SIG-M5 treated with dmso at 0.1 percent for 504 hours (cell line): ENCODE data around the gene PMAIP1.

Experiments used
- DNase-seq: peaks from one replicate; lab custom pipeline; 2025; ENCODE audit not compliant: unreplicated experiment; lab: John Stamatoyannopoulos, UW

PMAIP1 gene

DNA sequence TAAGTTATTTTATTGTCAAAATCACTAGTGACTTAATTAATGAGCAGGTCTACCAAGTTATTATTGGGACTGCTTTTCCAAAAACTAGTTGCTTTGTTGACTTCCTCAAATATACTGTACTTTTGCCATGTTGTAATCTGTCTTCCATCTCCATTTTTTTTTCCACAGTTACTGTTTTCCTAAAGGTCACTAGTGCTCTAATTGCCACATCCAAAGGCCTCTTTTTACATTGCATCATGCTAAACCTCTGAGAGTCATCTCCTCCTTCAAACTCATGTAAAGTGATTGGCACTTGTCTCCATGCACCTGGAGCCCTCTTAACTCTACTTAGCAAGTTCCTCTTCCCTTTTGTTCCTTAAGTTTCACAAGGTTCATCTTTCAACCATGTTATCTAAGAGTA, 11.8 kb downstream of the PMAIP1 start:
- DNase-seq = peak; percentile 98

DNA sequence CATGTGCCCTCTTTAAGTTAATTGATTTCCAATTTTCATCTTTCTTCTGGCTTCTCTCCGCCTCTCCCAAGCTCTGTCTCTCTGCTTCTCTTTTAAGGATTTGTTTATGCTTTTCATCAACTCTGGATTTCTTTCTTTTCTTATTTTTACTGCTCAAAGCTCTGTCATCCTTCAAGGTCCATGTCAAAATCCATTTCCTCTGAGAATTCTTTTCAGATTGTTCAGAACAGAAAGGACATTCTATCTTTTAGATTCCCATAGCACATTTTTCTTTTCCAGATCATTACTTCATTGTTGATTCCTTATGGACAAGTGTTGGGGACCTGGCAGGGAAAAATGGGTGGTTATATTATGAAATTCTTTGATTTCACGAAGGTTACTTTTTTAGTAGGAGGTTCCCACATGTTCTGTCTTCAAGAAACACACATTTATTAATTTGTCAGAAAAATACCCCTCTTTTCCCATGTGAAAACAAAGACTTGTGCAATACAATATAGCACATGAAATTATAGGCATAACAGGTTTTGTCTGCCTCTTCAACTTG, 12.3 kb downstream of the PMAIP1 start:
- DNase-seq = no peak

GRCh38 chr18:59915606-59916005, 15.8 kb downstream of the PMAIP1 start:
- no peak for DNase-seq

DNA sequence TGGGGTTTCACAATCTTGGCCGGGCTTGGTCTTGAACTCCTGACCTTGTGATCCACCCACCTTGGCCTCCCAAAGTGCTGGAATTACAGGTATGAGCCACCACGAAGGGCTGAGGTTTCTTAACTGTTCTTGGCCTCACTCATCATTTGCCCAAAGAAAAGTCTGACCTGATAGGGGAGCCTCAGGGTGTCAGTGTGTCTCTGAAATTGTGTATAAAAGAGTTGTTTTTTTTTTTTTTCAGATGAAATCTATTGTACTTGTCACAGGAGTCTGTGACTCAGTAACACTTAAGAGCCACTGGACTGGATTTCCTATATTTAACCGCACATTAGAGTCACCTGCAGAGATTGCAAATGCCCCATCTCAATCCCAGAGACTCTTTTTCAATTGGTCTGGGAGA, 16.9 kb downstream of the PMAIP1 start:
- DNase-seq = no peak

GRCh38 chr18:59917422-59917821, 17.6 kb downstream of the PMAIP1 start:
- DNase-seq = peak; percentile 86

DNA sequence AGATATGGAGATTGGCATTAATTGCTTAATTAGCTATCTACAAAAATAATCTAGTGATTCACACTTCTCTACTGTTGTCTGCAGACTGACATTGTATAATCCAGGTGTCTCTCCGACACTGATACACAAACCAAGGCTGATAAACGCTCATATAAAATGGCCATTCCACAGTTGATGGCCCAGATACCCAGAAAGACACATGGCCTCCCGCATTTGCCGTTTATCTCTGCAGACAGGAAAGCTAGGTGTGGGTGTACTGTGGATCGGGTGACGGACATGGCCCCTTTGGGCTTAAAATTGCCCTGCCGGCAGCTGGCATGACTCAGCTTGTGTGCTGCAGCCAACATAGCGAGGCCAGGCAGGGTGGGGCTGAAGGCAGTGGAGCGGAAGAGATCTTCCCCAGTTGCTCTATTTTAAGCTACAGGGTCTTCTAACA, 18.5 kb downstream of the PMAIP1 start:
- peak; percentile 91 for DNase-seq

DNA sequence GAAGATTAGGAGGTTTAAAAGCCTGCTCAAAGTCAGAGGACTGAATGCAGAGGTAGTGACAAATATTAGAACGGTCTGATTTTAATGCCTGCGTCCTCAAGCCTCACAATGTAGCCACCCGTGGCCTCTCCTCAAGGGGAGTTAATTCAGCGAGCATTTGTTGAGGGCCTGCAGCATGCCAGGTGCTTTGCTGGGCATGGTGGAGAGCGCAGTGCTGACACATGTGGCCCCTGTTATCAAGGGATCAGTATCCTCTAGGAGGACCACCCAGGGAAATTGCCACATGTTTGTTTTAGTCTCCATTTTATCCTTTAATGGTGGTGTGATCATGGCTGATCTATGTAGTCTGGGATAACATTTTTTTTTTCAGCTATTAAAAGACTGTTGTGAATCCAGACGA, 19.2 kb downstream of the PMAIP1 start:
- DNase-seq = no peak

DNA sequence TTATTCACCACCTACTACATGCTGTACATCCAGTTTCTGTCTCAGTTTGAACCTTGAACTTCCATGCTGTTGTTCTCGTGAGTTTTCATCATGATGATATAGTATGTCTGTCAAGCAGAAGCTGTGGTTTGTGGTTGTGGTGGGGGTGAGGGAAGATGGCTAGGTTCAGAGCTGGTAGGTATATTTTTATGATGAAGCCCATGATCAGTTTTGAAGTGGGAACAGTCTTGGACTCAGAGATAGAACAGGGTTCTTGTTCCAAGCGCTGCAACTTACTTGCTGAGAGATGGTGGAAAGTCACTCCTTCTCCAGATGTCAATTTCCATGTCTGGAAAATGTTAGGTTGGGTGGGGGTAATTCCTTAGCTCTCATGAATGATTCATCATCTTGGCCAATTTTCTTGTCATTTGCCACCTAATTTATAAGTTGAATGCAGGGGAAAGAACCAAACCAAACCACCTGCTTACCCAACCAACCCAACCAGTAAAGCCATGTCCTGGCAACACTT, 21.6 kb downstream of the PMAIP1 start:
- peak; percentile 85 for DNase-seq

DNA sequence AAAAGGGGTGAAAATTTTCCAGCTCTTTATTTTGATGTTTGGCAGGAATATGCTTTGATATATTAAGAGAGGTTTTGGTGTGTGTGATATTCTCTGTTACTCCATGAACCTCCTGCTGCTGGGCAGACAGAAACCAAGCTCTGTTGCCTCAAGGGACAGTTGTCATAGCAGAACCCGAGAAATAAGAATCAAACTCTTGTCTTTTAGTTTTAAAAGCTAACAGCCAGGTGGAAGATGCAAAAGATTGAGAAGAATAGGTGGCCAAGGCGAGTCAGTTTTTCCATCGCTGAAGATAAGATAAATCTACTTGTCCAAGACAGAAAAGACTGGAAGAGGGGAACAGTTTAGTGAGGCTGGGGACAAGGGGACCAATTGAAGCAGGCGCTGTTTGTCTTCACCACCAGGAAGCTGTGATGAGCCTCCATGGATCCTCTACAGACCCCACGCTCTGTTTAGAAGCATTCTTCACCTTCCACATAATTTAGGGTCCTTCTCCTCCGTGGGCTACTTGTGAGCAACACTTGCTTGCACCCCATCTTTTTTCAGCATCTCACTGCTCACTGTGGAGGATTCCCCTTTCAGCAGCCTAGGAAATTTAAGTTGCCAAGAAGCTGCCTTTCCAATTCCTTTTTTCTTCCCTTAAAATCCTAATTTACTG, 23.9 kb downstream of the PMAIP1 start:
- no peak for DNase-seq

GRCh38 chr18:59926131-59926530, 26.3 kb downstream of the PMAIP1 start:
- no peak for DNase-seq

DNA sequence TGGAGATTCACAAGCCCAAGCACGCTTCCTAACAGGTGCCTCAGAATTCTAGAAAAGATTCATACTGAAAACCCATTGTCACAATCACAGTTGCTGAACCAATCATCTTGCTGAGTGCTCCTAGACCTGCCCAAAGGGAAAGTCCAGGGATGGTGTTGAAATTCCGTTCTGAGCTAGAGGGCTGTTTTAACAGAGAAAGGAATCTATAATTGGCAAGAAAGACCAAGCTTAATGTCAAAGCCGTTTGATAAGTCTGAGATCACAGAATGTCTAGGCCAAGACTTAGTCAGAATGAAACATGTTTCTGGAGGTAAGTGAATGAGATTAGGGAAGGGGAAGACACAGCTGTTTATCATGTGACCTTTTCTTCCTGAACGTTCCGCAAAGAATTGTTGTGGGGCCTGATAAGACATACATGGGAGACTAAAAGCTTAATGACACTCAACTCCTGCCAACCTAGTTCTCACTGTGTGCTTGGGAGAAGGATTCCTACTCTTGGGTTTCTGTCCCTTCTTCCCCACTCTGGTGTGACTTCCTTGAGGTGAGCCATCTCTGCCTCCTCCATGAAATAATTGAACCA, 27.5 kb downstream of the PMAIP1 start:
- no peak for DNase-seq

DNA sequence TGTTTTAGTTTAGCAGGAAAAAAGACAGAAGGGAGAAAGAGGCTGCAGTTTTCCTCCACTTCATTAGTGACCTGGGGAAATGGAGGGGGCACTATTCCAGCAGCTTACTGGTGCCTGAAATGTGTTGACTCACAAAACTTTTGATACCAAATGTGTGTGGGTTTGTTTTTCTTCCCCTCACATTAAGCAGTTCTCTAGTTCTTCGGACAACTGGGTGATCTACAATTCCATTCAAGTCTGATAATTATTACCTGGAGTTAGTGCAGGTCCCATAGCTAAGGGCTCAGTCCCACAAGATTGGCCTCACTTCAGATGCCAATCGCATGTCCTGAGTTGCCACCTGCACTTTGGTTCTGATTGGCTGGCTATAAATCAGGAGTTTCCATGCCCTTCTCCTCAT, 28.4 kb downstream of the PMAIP1 start:
- no peak for DNase-seq

- DNase-seq = no peak
These were observed 30.0 kb downstream of the PMAIP1 start for GRCh38 chr18:59929621-59930295.

DNA sequence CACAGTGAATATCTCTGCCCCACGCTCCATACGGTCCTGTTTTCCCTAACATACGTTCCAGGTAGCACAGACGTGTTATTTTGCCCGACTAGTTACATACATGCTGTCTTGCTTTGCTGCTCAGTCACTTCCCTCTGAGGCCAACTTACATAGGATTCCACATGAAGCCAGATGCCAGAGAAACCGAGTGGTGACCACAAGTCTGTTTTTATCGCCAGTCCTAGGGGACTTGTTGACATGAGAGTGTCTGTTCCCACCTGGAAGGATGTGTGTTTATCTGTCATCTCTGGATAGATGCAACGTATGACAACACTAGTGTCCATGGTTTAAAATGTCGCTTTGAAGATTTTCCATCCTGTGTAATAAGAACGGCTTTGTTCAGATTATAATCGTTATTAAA, 32.6 kb downstream of the PMAIP1 start:
- DNase-seq = no peak

- no peak for DNase-seq
These were observed 38.9 kb downstream of the PMAIP1 start for GRCh38 chr18:59938676-59939075.

GRCh38 chr18:59939127-59939526, 39.3 kb downstream of the PMAIP1 start:
- DNase-seq = no peak

DNA sequence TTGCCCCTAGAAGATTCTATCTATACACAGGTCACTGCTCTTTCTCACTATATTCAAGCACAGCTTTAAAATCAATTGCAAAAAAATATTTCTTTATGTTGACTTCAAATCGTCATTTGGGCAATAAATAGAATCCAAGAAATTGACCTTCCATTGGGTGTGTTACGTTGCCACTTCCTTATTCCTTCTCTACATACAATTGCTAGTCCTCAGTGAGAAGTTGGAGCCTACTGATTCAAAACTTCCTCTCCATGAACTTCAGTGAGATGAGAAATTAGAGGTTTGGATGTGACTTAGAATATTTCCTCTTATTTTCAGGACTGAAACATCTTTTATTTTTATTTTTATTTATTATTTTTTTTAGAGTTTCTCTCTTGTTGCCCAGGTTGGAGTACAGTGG, 40.3 kb downstream of the PMAIP1 start:
- DNase-seq = no peak

- DNase-seq = no peak
These were observed 41.5 kb downstream of the PMAIP1 start for GRCh38 chr18:59941331-59941730.

DNA sequence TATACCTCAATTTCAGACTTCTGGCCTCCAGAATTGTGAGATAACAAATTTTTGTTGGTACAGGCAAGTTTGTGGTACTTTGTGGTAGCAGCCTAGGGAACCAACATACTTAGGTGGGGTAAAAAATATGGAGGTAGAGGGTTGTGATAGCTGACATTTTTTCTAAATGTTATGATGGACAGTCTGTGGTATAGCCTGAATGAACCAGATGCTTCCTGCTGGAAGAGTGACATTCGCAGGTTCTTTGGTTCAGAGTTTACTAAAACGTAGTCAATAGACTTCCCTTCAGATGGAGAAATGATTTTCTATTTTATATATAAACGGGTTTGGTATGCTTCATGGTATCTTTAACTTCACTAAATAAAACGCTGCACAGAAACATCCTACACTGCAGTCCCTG, 42.8 kb downstream of the PMAIP1 start:
- no peak for DNase-seq

GRCh38 chr18:59945544-59945943, 45.7 kb downstream of the PMAIP1 start:
- DNase-seq = no peak

DNA sequence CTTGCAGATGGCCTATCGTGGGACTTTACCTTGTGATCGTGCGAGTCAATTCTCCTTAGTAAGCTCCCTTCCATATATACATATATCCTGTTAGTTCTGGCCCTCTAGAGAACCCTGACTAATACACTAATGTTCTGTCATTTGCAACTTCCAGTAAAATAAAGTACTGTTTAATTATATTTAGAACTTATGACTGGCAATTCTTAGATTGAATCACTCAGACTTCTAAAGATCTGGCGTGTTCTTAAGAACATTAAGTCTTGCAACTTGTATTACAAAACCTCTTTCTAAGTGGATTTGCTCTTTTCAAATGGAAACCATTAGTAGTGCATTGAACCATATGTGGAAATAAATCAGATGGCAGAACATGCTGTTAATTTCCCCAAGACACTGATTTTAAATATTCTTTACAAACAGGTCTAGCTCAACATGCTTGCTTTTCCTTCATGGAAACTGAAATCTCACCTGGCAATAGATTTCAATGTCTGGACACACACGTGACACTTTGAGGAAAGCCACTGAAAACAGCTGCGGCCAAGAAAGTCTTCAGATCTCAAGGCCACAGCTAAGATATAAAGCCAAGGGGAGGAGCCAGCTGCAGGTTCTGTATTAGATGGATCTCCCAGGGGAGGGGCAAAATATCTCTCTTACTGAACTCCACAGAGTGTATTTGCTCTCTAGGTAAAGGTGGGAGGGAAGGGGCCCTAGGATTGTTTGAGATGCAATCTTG, 50.6 kb downstream of the PMAIP1 start:
- DNase-seq = no peak
